Measurements from ENCODE around the gene WASF3. TPM values are rescaled to one million over a fixed set of nuclear protein-coding genes. Genes with fewer than 3 reads are reported as not detected.

WASF3 gene
- total and polyA plus RNA-seq, 2 of the 13 experiments (the other 11 are each of a cell fraction or from before 2014, with no cell fraction given) = 10.4 to 17.2 TPM

- peak; percentile 64 for TF ChIP-seq MAFF (IDR thresholded peaks at IDR 0.05; ENCODE audit: low read depth, low read length)
- TF ChIP-seq NR2C2 (CRISPR knock-in tag; IDR thresholded peaks at IDR 0.05; ENCODE audit: borderline replicate concordance) = no peak
- no peak for TF ChIP-seq ATM (IDR thresholded peaks at IDR 0.05; ENCODE audit: borderline replicate concordance)
- no peak for TF ChIP-seq STAT5B (CRISPR knock-in tag; IDR thresholded peaks at IDR 0.05)
- no peak for TF ChIP-seq ZNF281 (CRISPR knock-in tag; IDR thresholded peaks at IDR 0.05; ENCODE audit: borderline replicate concordance)
- no peak for TF ChIP-seq ZNF564 (CRISPR knock-in tag; IDR thresholded peaks at IDR 0.05)
- TF ChIP-seq ZNF652 (CRISPR knock-in tag; IDR thresholded peaks at IDR 0.05; ENCODE audit: borderline replicate concordance, low read depth) = peak; percentile 61; the same call in 1 of the 2 replicates
Measured at GRCh38 chr13:26698392-26699196, 141.1 kb downstream of the WASF3 start (continued).

GRCh38 chr13:26699197-26699490 lies 141.7 kb downstream of the WASF3 start:
- ATAC-seq = no peak
- H3K4me3 ChIP-seq (replicated peaks in 1 of 3; ENCODE audit: insufficient read depth in 1 of 3, low read depth in 2 of 3, low read length in 3 of 3) = no peak overlapping the region
- no peak overlapping the region for H3K27ac ChIP-seq (ENCODE audit: extremely low read length, insufficient read depth, low read length)
- CTCF ChIA-PET (ENCODE audit: low intra/inter-chr PET ratio, low total read pairs) = interaction anchor here (0.7 to 2.3 kb wide), 4 partner anchors 42 to 515 kb away, joined by 3 to 27 read pairs (median 7); no protein-coding TSS in a partner anchor
- H3K36me3 ChIP-seq (replicated peaks in 1 of 2; ENCODE audit: control insufficient read depth in 1 of 2, insufficient read depth in 2 of 2, low read length in 2 of 2) = no peaks in the 10 kb centered on the region
- H4K20me1 ChIP-seq (ENCODE audit: insufficient read depth, low read length) = no peaks in the 10 kb centered on the region
- DNase-seq (ENCODE audit: low spot score) = no peak
- peaks cover 5 to 24% of the 10 kb centered on the region in 2 experiments; a peak in 4 of 5 replicates for H3K27me3 ChIP-seq (ENCODE audit: control insufficient read depth in 1 of 2, insufficient read depth in 2 of 2, low read length in 2 of 2)
- FAIRE-seq = no peak
- intact Hi-C loops (cut with micrococcal nuclease; ENCODE audit: unreplicated experiment) (loop anchor here (5.0 to 10.0 kb wide), 3 partner anchors 42 to 1124 kb away; no protein-coding TSS in a partner anchor), in situ Hi-C loops (cut with HindIII; ENCODE audit: extremely low pct_ligation_motif_present, low pct_unique_long_range_greater_than_20kb) (loop anchor here (5.0 kb wide), 2 partner anchors 217 to 512 kb away; no protein-coding TSS in a partner anchor)
- no peak overlapping the region for H3K9ac ChIP-seq (ENCODE audit: insufficient read depth, low read depth, low read length)
- POLR2A ChIA-PET = interaction anchor here (1.0 kb wide), 1 partner anchor 514 kb away, joined by 9 read pairs; no protein-coding TSS in a partner anchor
- no peak overlapping the region for H3K4me2 ChIP-seq (ENCODE audit: low read depth, low read length)
- no peaks in the 10 kb centered on the region for H3K4me1 ChIP-seq (ENCODE audit: insufficient read depth, low read length)
- no TSS peak for BruUV-seq (replicated peaks)
- whole genome bisulfite sequencing (ENCODE audit: low lambda C conversion rate) = 91% methylated on average over 1 of the region's 2 CpGs
- H3K9me3 ChIP-seq (ENCODE audit: low read length) = no peaks in the 10 kb centered on the region
- no peaks in the 10 kb centered on the region for H3K79me2 ChIP-seq (ENCODE audit: insufficient read depth, low read length)
- no peak overlapping the region for H2AFZ ChIP-seq (ENCODE audit: low read length)
- TF ChIP-seq STAT6 (CRISPR knock-in tag; IDR thresholded peaks at IDR 0.05; ENCODE audit: borderline replicate concordance) (no peak), TEAD2 (CRISPR knock-in tag; IDR thresholded peaks at IDR 0.05) (no peak), ZNF333 (CRISPR knock-in tag; IDR thresholded peaks at IDR 0.05; ENCODE audit: borderline replicate concordance) (no peak), SRSF1 (optimal IDR thresholded peaks at IDR 0.05; ENCODE audit: low read depth, low read length) (no peak), BRF2 (CRISPR knock-in tag; IDR thresholded peaks at IDR 0.05) (no peak), ZNF430 (CRISPR knock-in tag; IDR thresholded peaks at IDR 0.05) (no peak)

Data from HepG2 (cell line).